Measurements from ENCODE around the gene PIP5K1C.
"Not testable (repeated sequence)": the region's sequence is repeated elsewhere in the genome, so short reads cannot be mapped to it uniquely, and the experiment has no call there.

PIP5K1C gene

DNA sequence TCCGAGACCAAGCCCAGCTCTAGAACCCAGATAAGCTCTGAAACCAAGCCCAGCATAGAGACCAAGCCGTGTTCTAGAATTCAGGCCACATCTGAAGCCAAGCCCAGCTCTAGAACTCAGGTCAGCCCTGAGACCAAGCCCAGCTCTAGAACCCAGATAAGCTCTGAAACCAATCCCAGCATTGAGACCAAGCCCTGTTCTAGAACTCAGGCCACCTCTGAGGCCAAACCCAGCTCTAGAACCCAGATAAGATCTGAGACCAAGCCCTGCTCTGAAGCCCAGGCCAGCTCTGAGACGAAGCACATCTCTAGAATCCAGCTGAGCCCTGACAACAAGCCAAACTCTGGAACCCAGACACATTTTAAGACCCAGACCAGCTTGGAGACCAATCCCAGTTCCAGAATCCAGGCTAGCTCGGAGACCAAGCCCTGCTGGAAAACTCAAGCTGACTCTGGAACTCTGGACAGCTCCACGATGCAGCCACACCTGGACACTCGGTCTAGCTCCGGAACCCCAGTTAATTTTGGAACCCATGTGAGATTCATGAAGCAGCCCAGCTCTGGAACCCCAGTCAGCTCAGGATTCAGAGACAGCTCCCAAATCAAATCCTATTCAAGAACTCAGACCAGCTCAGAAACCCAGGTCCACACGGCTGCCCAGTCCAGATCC lies 109.1 kb downstream of the PIP5K1C start:
- no peak for DNase-seq (ENCODE audit: low read depth, low spot score)

DNA sequence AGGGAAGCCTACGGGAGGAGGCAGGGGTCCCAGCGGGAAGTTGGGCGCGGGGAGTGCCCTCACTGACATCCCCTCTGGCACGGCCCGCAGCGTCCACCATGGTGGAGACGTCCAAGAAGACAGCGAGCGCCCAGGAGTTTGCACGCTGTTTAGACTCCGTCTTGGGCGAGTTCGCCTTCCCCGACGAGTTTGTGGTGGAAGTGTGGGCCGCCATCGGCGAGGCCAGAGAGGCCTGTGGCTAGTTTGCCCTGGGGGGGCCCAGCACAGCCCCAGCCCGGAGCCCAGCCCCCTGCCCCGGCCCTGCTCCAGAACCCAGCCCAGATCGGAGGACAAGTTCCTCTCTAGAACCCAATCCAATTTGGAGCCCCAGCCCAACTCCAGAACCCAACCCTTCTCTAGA lies 110.3 kb downstream of the PIP5K1C start:
- no peak for DNase-seq (ENCODE audit: low read depth, low spot score)

DNA sequence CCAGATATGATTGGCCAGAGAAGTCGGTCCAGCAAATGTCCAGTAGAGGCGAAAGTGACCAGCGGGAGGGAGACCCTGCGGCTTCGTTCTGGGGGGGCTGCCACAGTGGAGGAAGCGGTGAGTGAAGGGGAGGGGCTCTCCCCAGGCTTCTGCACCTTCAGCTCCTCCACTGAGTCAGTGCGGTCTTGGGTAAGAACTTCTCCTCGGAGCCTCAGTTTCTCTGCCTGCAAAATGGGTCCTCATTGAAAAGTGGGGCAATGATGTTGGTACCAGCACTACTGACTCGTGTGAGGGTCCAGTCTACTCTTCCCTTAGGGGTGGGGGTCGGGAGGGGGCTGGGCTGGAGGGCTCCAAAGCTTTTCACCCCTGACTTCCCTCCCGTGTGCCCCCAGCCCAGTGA lies 110.8 kb downstream of the PIP5K1C start:
- no peak for DNase-seq (ENCODE audit: low read depth, low spot score)

DNA sequence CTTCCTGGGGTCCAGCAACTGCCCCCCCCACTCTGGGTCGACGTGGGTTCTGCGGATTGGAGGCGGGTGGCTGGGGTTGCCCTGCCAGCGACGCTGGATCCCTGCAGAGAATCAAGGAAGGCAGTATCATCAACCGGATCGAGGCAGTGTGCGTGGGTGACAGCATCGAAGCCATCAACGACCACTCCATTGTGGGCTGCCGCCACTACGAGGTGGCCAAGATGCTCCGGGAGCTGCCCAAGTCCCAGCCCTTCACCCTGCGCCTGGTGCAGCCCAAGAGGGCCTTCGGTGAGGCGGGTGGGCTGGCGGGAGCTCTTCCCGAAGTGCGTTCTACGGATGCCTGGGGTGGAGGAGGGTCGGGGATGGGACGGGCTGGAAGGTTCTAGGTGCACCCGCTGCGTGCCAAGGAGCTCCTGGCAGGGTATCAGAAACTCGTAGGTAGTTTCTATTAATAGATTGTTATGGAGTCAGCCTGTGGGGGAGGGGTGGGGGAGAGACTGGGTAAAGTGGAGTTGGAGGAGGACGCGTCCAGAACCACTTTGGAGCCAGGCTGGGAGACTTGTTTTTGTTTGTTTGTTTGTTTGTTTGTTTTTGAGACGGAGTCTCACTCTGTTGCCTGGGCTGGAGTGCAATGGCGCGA lies 113.4 kb downstream of the PIP5K1C start:
- no peak for DNase-seq (ENCODE audit: low read depth, low spot score)

GRCh38 chr19:3586127-3586626 lies 114.1 kb downstream of the PIP5K1C start:
- DNase-seq (ENCODE audit: low read depth, low spot score), result peak; percentile 47

DNA sequence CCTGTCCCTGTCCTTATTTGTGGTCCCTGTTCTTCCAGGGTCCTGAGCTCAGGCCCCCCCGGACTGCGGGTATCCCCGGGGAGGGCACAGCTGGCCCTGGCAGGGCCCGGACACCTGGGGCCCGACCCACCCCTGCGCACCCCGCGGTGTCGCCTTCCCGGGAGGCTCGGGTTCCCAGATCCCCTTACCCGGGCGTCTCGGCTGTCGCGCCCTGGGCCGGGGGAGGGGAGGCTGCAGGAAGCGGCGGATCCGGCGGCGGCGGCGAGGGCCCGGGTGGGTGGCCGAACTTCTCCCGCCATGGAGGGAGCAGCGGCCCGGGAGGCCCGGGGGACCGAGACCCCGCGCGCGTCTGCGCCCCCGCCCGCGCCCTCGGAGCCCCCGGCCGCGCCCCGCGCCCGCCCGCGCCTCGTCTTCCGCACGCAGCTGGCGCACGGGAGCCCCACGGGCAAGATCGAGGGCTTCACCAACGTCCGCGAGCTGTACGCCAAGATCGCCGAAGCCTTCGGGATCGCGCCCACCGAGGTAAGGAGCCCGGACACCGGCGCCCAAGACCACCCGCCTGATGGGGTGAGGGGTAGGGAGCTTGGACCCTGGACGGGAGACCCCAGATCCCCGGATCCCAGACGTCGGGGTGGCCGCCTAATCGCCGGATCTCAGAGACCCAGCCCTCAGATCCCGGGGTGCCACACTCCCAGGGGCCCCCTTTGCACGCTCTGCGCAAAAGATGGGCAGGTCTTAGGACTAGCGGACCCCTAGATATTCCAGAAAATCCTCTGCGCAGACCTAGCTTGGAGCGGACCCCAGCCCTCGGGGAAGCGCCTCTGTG lies 114.8 kb downstream of the PIP5K1C start, which contains the start of gene GIPC3:
Gene GIPC3 (plus strand): TSS at position 178 of the 826 bp plus-strand sequence. CDS start 120 bp downstream, at position 298.
- DNase-seq (ENCODE audit: low read depth, low spot score), result no peak

DNA sequence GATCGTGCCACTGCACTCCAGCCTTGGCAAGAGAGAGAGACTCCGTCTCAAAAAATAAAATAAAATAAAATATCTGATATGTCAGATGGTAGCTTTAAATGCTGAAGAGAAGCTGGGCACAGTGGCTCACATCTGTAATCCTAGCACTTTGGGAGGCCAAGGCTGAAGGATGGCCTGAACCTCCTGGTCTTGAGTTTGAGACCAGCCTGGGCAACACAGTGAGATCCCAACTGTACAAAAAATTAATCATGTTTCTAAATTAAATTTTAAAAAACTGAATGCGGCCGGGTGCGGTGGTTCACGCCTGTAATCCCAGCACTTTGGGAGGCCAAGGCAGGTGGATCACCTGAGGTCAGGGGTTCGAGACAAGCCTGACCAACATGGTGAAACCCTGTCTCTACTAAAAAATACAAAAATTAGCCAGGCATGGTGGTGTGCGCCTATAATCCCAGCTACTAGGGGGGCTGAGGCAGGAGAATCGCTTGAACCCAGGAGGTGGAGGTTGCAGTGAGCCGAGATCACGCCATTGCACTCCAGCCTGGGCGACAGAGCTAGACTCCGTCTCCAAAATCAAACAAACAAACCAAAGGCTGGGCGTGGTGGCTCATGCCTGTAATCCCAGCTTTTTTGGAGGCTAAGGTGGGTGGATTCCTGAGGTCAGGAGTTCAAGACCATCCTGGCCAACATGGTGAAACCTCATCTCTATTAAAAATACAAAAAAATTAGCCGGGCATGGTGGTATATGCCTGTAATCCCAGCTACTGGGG lies 116.0 kb downstream of the PIP5K1C start:
- DNase-seq (ENCODE audit: low read depth, low spot score), result not testable (repeated sequence)

GRCh38 chr19:3581792-3582191 lies 118.5 kb downstream of the PIP5K1C start:
- DNase-seq (ENCODE audit: low read depth, low spot score), result not testable (repeated sequence)
